GM12878 (cell line): ENCODE measurements around the gene EXOC5. TPM values are rescaled to one million over a fixed set of nuclear protein-coding genes. Genes with fewer than 3 reads are reported as not detected.

Source experiments
- ATAC-seq: fragments of 200-7000 bp; cut with Tn5 transposase; 3 replicates; pipeline ENCODE4 v1.9.1; 2020; ENCODE audit warnings: mild to moderate bottlenecking, moderate library complexity
- BruUV-seq: library from RNA; stranded (reverse); fragments of 400-500 nt; replicated peaks from 2 replicates; lab custom pipeline; 2021; lab: Mats Ljungman, UMichigan
- CTCF ChIA-PET: fragments of 300-600 bp; sonication (Branson Sonifier 250); formaldehyde crosslinking; extraction: SDS; loops from one replicate; lab custom pipeline; 2021; ENCODE audit warnings: inconsistent platforms; lab: Yijun Ruan, JAX
- POLR2A ChIA-PET: fragments of 350-600 bp; formaldehyde crosslinking; extraction: SDS; loops from one replicate; lab custom pipeline; 2021; ENCODE audit warnings: inconsistent platforms; lab: Charles Lee
- RAD21 ChIA-PET: fragments of 300-600 bp; sonication (Branson Sonifier 250); formaldehyde crosslinking; loops from one replicate; lab custom pipeline; 2023; ENCODE audit warnings: antibody characterized with exemption; ENCODE audit not compliant: unreplicated experiment; lab: Charles Lee
- SMC1A ChIA-PET: fragments of 300-600 bp; sonication (Branson Sonifier 250); formaldehyde crosslinking; loops from one replicate; lab custom pipeline; 2023; ENCODE audit not compliant: unreplicated experiment, uncharacterized antibody; lab: Charles Lee
- DNase-seq: peaks from one replicate; pipeline ENCODE4 v3.0.0-alpha.2; 2011; ENCODE audit warnings: low read depth, low spot score
- FAIRE-seq: peaks from 3 replicates; lab custom pipeline; 2011; peaks lifted over from hg19 to GRCh38; lab: Jason Lieb, UNC
- H2AFZ ChIP-seq: 2 replicates; pipeline ENCODE4 v1.6.0; 2011; ENCODE audit warnings: low read depth, low read length, control low read depth; ENCODE audit not compliant: control insufficient read depth
- H3K27ac ChIP-seq: 2 replicates; pipeline ENCODE4 v1.5.1; 2011; ENCODE audit warnings: control low read depth; ENCODE audit not compliant: control insufficient read depth, insufficient read depth
- H3K27me3 ChIP-seq, 2 experiments: replicated peaks in 1 of 2; 2 replicates each; pipeline versions ENCODE4 v1.6.0 to v1.6.1; 2011; ENCODE audit warnings: low read length in 1 of 2; ENCODE audit not compliant: control insufficient read depth in 2 of 2, insufficient read depth in 2 of 2
- H3K36me3 ChIP-seq, 2 experiments: 2 replicates each; pipeline ENCODE4 v1.5.1; 2011; ENCODE audit warnings: low read length in 1 of 2; ENCODE audit not compliant: control insufficient read depth in 2 of 2, insufficient read depth in 2 of 2
- H3K4me1 ChIP-seq: 2 replicates; pipeline ENCODE4 v1.6.1; 2011; ENCODE audit warnings: mild to moderate bottlenecking, low read length, moderate library complexity, mixed read lengths; ENCODE audit not compliant: control insufficient read depth, insufficient read depth
- H3K4me2 ChIP-seq: 2 replicates; pipeline ENCODE4 v1.6.0; 2011; ENCODE audit warnings: control low read depth; ENCODE audit not compliant: control insufficient read depth, insufficient read depth
- H3K4me3 ChIP-seq: fragments of 200-600 bp; sonication (generic); 2 replicates; pipeline ENCODE4 v1.5.1; 2016
- H3K79me2 ChIP-seq: 2 replicates; pipeline ENCODE4 v1.6.0; 2011; ENCODE audit warnings: low read length; ENCODE audit not compliant: control insufficient read depth, insufficient read depth
- H3K9ac ChIP-seq: 2 replicates; pipeline ENCODE4 v1.8.0; 2011; ENCODE audit warnings: low read length, control low read depth, mixed read lengths; ENCODE audit not compliant: control insufficient read depth, insufficient read depth
- H3K9me3 ChIP-seq: replicated peaks from 3 replicates; pipeline ENCODE4 v1.5.1; 2011; ENCODE audit warnings: mild to moderate bottlenecking, low read length; ENCODE audit not compliant: control insufficient read depth, insufficient read depth
- H4K20me1 ChIP-seq: 2 replicates; pipeline ENCODE4 v1.6.0; 2011; ENCODE audit not compliant: control insufficient read depth, insufficient read depth
- CHD2 ChIP-seq: IDR thresholded peaks from 2 replicates; pipeline ENCODE4 v1.6.1; 2011; ENCODE audit warnings: low read depth, low read length, improper control_type of control experiment, borderline replicate concordance
- GATAD2B ChIP-seq: fragments of 450-650 bp; conservative IDR thresholded peaks from 2 replicates; pipeline ENCODE4 v1.6.1; 2017; ENCODE audit warnings: low read depth, mild to moderate bottlenecking, moderate library complexity
- HDAC2 ChIP-seq: fragments of 200-600 bp; sonication (generic); IDR thresholded peaks from 2 replicates; pipeline ENCODE4 v1.6.1; 2017
- IRF4 ChIP-seq: IDR thresholded peaks from 2 replicates; pipeline ENCODE4 v1.6.1; 2011; ENCODE audit warnings: low read depth, low read length
- MYC ChIP-seq: IDR thresholded peaks from 2 replicates; pipeline ENCODE4 v1.6.1; 2011; ENCODE audit warnings: mild to moderate bottlenecking, low read length, moderate library complexity, inconsistent platforms; ENCODE audit not compliant: insufficient read depth, insufficient replicate concordance, insufficient read length, severe bottlenecking
- NFIC ChIP-seq: IDR thresholded peaks from 2 replicates; pipeline ENCODE4 v1.6.1; 2012; ENCODE audit warnings: low read depth, mild to moderate bottlenecking, inconsistent platforms, low read length, moderate library complexity
- TCF3 ChIP-seq: IDR thresholded peaks from 2 replicates; pipeline ENCODE4 v1.6.1; 2012; ENCODE audit warnings: low read depth, mild to moderate bottlenecking, low read length, borderline replicate concordance; ENCODE audit not compliant: insufficient read depth
- WGBS: methylation state at CpG from one replicate; pipeline ENCODE4 v1.1.6; 2016; ENCODE audit warnings: low lambda C conversion rate; ENCODE audit not compliant: insufficient replicate concordance, insufficient coverage; ENCODE audit errors: missing lambda C conversion rate; 5-methylcytosine and 5-hydroxymethylcytosine counted together
- in situ Hi-C: fragments of 300-500 bp; cut with MboI; formaldehyde crosslinking; loops from 9 replicates; pipeline ENCODE4 v1.14.3; 2018; ENCODE audit warnings: mixed read lengths
- intact Hi-C: fragments of 100-400 bp; cut with micrococcal nuclease; formaldehyde crosslinking; loops from one replicate; pipeline ENCODE4 v1.14.2; 2022; ENCODE audit not compliant: unreplicated experiment
- polyA plus RNA-seq, 11 experiments: library from polyadenylated mRNA; depleted of rRNA in 4 of 11; unstranded in 6 of 11; stranded (reverse) in 5 of 11; fragments of >200 nt; fragmentation: Nextera tagmentation in 4 of 11; fragmentation: Illumina TruSeq in 1 of 11; extraction: Ambion mirVana in 4 of 11; extraction: Trizol in 1 of 11; gene quantifications; 1 replicate in 1 of 11; 2 replicates in 10 of 11; pipeline versions ENCODE4 v1.2.1 to v1.2.3, GENCODE V29; 2011 to 2016; ENCODE audit warnings: inconsistent platforms in 2 of 11, missing spikeins in 2 of 11, low read depth in 1 of 11
- total RNA-seq, 4 experiments: library from RNA; depleted of rRNA in 3 of 4; stranded (reverse); fragments of >200 nt in 3 of 4; fragmentation: Illumina TruSeq in 1 of 4; extraction: Trizol in 1 of 4; gene quantifications; 2 replicates each; pipeline versions ENCODE4 v1.2.1 to v1.2.3, GENCODE V29; 2013 to 2021
- TF ChIP-seq, protein P1 (sequence below): fragments of 450-650 bp; formaldehyde crosslinking; IDR thresholded peaks from 2 replicates; pipeline ENCODE4 v1.4.0; 2020; ENCODE audit warnings: mild to moderate bottlenecking, moderate library complexity
- TF ChIP-seq, protein P2 (sequence below): fragments of 450-650 bp; IDR thresholded peaks from 2 replicates; pipeline ENCODE4 v1.6.1; 2018; ENCODE audit warnings: mild to moderate bottlenecking, low read depth, moderate library complexity; ENCODE audit not compliant: partially characterized antibody
- TF ChIP-seq, protein P3 (sequence below): IDR thresholded peaks from 2 replicates; pipeline ENCODE4 v1.6.1; 2012; ENCODE audit warnings: improper control_type of control experiment, low read depth, low read length; ENCODE audit not compliant: insufficient replicate concordance

EXOC5 gene
- total and polyA plus RNA-seq, 10 of the 15 experiments (the other 5 are each of a cell fraction or from before 2014, with no cell fraction given), result 10.3 to 101 (median 43.6) TPM

DNA sequence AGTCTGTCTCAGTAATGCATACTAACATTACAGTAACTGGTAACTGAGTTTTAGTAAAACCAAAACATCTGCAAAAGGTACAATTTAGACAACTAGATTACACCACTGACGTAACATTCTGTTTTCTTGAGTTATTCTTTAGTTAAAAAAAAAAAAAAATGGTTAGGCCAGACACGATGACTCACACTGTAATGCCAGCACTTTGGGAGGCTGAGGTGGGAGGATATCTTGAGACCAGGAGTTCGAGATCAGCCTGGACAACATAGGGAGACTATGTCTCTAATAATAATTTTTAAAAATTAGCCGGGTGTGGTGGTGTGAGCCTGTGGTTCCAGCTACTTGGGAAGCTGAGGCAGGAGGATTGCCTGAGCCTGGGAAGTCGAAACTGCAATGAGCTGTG is 34.2 kb upstream of the EXOC5 start:
- CTCF ChIA-PET, result interaction anchor here (1.0 to 1.5 kb wide), 2 partner anchors 9 to 17 kb away, joined by 3 to 4 read pairs; no protein-coding TSS in a partner anchor
- H3K79me2 ChIP-seq, result no peaks in the 10 kb centered on the region
- no peaks in the 10 kb centered on the region for H4K20me1 ChIP-seq
- no peak for DNase-seq
- no peaks in the 10 kb centered on the region for H3K9me3 ChIP-seq
- SMC1A ChIA-PET, result interaction anchor here (1.3 kb wide), 1 partner anchor 24 kb away, joined by 3 read pairs; no protein-coding TSS in a partner anchor
- no peak overlapping the region for H2AFZ ChIP-seq
- intact Hi-C loops, result no loop called here
- H3K4me2 ChIP-seq, result no peak overlapping the region
- TF ChIP-seq, protein P1, sequence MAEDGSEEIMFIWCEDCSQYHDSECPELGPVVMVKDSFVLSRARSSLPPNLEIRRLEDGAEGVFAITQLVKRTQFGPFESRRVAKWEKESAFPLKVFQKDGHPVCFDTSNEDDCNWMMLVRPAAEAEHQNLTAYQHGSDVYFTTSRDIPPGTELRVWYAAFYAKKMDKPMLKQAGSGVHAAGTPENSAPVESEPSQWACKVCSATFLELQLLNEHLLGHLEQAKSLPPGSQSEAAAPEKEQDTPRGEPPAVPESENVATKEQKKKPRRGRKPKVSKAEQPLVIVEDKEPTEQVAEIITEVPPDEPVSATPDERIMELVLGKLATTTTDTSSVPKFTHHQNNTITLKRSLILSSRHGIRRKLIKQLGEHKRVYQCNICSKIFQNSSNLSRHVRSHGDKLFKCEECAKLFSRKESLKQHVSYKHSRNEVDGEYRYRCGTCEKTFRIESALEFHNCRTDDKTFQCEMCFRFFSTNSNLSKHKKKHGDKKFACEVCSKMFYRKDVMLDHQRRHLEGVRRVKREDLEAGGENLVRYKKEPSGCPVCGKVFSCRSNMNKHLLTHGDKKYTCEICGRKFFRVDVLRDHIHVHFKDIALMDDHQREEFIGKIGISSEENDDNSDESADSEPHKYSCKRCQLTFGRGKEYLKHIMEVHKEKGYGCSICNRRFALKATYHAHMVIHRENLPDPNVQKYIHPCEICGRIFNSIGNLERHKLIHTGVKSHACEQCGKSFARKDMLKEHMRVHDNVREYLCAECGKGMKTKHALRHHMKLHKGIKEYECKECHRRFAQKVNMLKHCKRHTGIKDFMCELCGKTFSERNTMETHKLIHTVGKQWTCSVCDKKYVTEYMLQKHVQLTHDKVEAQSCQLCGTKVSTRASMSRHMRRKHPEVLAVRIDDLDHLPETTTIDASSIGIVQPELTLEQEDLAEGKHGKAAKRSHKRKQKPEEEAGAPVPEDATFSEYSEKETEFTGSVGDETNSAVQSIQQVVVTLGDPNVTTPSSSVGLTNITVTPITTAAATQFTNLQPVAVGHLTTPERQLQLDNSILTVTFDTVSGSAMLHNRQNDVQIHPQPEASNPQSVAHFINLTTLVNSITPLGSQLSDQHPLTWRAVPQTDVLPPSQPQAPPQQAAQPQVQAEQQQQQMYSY (CRISPR knock-in tag), result no peak
- TF ChIP-seq IRF4 (no peak), TCF3 (no peak), NFIC (no peak), GATAD2B (no peak), MYC (no peak), CHD2 (no peak), HDAC2 (no peak)
- TF ChIP-seq, protein P2, sequence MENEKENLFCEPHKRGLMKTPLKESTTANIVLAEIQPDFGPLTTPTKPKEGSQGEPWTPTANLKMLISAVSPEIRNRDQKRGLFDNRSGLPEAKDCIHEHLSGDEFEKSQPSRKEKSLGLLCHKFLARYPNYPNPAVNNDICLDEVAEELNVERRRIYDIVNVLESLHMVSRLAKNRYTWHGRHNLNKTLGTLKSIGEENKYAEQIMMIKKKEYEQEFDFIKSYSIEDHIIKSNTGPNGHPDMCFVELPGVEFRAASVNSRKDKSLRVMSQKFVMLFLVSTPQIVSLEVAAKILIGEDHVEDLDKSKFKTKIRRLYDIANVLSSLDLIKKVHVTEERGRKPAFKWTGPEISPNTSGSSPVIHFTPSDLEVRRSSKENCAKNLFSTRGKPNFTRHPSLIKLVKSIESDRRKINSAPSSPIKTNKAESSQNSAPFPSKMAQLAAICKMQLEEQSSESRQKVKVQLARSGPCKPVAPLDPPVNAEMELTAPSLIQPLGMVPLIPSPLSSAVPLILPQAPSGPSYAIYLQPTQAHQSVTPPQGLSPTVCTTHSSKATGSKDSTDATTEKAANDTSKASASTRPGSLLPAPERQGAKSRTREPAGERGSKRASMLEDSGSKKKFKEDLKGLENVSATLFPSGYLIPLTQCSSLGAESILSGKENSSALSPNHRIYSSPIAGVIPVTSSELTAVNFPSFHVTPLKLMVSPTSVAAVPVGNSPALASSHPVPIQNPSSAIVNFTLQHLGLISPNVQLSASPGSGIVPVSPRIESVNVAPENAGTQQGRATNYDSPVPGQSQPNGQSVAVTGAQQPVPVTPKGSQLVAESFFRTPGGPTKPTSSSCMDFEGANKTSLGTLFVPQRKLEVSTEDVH, result no peak
- TF ChIP-seq, protein P3, sequence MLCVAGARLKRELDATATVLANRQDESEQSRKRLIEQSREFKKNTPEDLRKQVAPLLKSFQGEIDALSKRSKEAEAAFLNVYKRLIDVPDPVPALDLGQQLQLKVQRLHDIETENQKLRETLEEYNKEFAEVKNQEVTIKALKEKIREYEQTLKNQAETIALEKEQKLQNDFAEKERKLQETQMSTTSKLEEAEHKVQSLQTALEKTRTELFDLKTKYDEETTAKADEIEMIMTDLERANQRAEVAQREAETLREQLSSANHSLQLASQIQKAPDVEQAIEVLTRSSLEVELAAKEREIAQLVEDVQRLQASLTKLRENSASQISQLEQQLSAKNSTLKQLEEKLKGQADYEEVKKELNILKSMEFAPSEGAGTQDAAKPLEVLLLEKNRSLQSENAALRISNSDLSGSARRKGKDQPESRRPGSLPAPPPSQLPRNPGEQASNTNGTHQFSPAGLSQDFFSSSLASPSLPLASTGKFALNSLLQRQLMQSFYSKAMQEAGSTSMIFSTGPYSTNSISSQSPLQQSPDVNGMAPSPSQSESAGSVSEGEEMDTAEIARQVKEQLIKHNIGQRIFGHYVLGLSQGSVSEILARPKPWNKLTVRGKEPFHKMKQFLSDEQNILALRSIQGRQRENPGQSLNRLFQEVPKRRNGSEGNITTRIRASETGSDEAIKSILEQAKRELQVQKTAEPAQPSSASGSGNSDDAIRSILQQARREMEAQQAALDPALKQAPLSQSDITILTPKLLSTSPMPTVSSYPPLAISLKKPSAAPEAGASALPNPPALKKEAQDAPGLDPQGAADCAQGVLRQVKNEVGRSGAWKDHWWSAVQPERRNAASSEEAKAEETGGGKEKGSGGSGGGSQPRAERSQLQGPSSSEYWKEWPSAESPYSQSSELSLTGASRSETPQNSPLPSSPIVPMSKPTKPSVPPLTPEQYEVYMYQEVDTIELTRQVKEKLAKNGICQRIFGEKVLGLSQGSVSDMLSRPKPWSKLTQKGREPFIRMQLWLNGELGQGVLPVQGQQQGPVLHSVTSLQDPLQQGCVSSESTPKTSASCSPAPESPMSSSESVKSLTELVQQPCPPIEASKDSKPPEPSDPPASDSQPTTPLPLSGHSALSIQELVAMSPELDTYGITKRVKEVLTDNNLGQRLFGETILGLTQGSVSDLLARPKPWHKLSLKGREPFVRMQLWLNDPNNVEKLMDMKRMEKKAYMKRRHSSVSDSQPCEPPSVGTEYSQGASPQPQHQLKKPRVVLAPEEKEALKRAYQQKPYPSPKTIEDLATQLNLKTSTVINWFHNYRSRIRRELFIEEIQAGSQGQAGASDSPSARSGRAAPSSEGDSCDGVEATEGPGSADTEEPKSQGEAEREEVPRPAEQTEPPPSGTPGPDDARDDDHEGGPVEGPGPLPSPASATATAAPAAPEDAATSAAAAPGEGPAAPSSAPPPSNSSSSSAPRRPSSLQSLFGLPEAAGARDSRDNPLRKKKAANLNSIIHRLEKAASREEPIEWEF, result no peak
- TF ChIP-seq, all 136 proteins: peak for 0
- Histone ChIP-seq H3K9ac (no peak overlapping the region), H3K4me1 (no peaks in the 10 kb centered on the region), H3K27me3 (no peaks in the 10 kb centered on the region), H3K36me3 (no peaks in the 10 kb centered on the region), H3K27ac (no peak overlapping the region), H3K4me3 (no peak overlapping the region)
- FAIRE-seq, result no peak
- 55% methylated on average over 5 of the region's 5 CpGs for WGBS
- ATAC-seq, result no peak
- RAD21 ChIA-PET, result no interaction called here
- no TSS peak for BruUV-seq
- in situ Hi-C loops, result no loop called here
- POLR2A ChIA-PET, result no interaction called here
